HG03095 (cell line): ENCODE results near the gene DHX29.
A peak's percentile ranks its signal among the peaks of the same experiment; 100 is the strongest.

ENCODE experiments used
- ATAC-seq: cut with Tn5 transposase; IDR thresholded peaks from one replicate; pipeline ENCODE4 v1.9.1; 2021; ENCODE audit warnings: moderate library complexity; ENCODE audit not compliant: unreplicated experiment

Gene DHX29, protein sequence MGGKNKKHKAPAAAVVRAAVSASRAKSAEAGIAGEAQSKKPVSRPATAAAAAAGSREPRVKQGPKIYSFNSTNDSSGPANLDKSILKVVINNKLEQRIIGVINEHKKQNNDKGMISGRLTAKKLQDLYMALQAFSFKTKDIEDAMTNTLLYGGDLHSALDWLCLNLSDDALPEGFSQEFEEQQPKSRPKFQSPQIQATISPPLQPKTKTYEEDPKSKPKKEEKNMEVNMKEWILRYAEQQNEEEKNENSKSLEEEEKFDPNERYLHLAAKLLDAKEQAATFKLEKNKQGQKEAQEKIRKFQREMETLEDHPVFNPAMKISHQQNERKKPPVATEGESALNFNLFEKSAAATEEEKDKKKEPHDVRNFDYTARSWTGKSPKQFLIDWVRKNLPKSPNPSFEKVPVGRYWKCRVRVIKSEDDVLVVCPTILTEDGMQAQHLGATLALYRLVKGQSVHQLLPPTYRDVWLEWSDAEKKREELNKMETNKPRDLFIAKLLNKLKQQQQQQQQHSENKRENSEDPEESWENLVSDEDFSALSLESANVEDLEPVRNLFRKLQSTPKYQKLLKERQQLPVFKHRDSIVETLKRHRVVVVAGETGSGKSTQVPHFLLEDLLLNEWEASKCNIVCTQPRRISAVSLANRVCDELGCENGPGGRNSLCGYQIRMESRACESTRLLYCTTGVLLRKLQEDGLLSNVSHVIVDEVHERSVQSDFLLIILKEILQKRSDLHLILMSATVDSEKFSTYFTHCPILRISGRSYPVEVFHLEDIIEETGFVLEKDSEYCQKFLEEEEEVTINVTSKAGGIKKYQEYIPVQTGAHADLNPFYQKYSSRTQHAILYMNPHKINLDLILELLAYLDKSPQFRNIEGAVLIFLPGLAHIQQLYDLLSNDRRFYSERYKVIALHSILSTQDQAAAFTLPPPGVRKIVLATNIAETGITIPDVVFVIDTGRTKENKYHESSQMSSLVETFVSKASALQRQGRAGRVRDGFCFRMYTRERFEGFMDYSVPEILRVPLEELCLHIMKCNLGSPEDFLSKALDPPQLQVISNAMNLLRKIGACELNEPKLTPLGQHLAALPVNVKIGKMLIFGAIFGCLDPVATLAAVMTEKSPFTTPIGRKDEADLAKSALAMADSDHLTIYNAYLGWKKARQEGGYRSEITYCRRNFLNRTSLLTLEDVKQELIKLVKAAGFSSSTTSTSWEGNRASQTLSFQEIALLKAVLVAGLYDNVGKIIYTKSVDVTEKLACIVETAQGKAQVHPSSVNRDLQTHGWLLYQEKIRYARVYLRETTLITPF (N-terminal part only)

GRCh38 chr5:55307383-55308253 is at the start of gene DHX29, which contains the start of gene MTREX:
DHX29 (minus strand) TSS chr5:55307694; CDS start chr5:55307573, 121 bp downstream.
MTREX (plus strand) TSS chr5:55307989; CDS start chr5:55308014, 25 bp downstream.
- ATAC-seq: peak; percentile 90

DNA sequence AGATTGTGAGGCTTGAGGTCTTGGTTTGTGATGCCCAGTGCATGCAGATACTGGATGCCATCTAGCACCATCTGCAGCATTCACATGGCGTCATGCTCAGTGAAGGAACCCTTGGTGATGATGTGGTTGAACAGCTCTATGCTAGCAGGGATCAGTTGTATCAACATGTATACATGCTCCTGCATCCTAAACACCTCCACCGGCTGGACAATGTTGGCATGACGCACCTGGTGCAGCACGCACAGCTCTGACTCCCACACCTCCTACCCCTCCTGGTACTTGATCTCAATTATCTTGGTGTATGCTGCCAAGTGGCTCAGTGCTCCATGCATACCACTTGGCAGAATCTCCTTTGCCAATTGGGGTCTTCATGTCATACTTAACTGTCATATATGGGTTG is 49.4 kb upstream of the DHX29 start:
- no peak for ATAC-seq

DNA sequence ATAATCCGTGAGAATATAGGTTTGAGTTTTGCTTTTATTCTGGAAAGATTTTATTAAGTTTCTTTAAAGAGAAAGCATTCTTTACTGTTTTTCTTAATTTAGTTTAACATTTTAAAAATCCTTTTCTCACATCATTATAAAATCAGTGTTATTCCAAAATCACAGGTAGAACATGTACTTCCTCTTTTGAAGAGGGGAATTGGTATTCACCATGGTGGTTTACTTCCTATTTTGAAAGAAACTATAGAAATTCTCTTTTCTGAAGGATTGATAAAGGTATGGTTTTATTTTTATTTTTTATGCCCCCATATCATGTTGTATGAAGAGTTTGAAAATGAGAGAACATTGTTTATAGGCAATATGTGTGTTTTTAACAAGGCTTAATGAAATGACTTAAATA is 43.3 kb upstream of the DHX29 start:
- no peak for ATAC-seq

DNA sequence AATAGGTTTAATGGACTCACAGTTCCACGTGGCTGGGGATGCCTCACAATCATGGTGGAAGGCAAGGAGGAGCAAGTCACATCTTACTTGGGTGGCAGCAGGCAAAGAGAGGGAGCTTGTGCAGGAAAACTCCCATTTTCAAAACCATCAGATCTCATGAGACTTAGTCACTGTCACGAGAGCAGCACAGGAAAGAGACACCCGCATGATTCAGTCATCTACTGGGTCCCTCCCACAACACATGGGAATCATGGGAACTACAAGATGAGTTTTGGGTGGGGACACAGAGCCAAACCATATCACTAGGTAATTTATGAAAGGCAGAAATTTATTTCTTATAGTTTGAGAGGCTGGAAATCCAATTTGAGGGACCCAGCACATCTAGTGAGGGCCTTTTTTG is 40.3 kb upstream of the DHX29 start:
- ATAC-seq: no peak

- ATAC-seq: no peak
These were observed 37.8 kb upstream of the DHX29 start for GRCh38 chr5:55345327-55345726.

GRCh38 chr5:55344392-55344992 is 37.0 kb upstream of the DHX29 start:
- no peak for ATAC-seq

DNA sequence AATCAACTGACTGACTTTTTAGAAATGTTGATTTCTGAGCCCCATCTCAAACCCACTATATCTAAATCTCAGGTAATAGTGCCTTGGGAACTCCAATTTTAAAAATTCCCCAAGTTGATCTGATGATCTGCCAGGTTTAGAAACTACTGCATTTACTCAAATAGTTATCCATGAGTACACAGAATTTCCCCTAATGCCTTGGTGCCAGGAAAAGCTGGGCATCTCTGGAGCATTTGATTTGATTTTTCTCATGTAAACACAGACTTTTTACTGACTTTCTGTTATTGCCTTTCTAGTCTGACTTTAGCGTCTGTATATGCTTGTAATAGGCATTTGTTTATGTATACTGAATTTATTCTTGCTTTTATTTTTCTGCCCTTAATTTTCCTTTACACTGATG is 36.1 kb upstream of the DHX29 start:
- no peak for ATAC-seq

GRCh38 chr5:55343107-55343506 is 35.6 kb upstream of the DHX29 start:
- ATAC-seq: no peak

DNA sequence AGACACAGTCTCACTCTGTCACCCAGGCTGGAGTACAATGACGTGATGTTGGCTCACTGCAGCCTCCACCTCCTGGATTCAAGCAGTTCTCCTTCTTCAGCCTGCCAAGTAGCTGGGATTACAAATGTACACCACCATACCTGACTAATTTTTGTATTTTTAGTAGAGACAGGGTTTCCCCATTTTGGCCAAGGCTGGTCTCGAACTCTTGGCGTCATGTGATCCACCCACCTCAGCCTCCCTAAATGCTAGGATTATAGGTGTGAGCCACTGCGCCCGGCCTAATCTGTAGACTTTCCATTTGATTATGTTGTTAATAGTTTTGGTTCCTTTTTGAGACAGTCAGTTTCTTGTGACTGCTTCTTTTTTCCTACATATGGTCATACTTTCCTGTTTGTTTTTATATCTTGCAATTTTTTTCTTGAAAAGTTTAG is 31.3 kb upstream of the DHX29 start:
- ATAC-seq: peak; percentile 48

DNA sequence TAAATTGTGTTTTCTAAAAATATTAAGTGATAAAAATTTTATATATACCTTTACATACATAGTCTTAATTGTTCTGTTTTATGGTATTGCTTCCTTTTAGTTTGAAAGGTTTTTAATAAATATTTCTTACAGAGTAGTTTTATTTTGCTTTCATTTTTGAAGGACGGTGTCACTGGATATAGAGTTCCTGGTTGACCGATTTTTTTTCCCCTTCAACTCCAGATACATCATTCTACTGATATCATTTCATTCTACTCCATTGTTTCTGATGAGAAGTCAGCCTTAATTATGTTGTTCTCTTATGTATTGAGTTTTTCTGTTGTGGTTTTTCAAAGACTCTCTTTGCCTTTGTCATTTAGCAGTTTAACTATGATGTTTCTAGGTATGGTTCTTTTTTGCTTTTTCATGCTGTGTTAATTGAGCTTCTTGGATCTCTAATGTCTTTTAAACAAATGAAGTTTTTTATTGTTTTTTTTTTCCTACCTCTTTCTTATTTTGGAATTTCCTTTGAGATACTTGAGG is 30.7 kb upstream of the DHX29 start:
- ATAC-seq: peak; percentile 14

GRCh38 chr5:55333811-55334210 is 26.3 kb upstream of the DHX29 start:
- ATAC-seq: no peak

GRCh38 chr5:55333017-55333416 is 25.5 kb upstream of the DHX29 start:
- ATAC-seq: no peak

- ATAC-seq: no peak
These were observed 23.8 kb upstream of the DHX29 start for GRCh38 chr5:55331321-55331720.

GRCh38 chr5:55327281-55327680 is 19.8 kb upstream of the DHX29 start:
- no peak for ATAC-seq

DNA sequence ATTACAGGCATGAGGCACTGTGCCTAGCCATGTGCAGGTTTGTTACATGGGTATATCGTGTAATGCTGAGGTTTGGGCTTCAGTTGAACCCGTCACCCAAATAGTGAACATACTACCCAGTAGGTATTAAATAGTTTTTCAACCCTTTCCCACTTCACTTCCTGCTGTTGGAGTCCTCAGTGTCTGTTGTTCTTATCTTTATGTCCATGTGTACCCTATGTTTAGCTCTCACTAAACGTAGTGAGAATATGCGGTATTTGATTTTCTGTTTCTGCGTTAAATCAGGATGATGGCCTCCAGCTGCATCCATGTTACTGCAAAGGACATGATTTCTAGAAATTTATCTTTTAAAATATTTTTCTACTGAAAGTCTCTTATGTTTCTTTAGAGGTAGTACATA is 18.1 kb upstream of the DHX29 start:
- ATAC-seq: no peak

DNA sequence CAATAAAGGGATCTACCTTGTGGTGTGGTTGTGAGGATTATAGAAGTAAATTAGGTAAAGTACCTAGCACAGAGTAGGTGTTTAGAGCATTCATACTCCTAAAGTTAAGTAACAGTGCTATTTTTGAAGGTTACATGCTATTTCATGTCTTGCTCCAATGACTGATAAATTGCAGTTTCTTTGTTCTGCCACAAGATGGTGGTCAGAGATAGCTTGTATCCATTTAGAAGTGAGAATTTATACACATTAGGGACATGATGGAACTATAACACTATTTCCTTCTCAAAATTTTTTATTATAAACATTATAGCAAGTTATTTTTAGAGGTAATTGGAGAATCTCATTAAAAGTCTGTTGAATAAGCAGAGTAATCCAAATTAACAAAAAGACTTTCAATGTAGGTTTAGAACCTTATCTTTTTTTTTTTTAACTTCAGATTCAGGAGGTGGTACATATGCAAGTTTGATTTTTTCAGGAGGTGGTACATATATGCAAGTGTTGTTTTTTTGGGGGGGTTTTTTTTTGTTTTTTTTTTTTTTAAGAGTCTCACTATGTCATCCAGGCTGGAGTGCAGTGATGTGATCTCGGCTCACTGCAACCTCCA is 17.4 kb upstream of the DHX29 start:
- ATAC-seq: no peak

- ATAC-seq: no peak
These were observed 16.5 kb upstream of the DHX29 start for GRCh38 chr5:55324006-55324405.

GRCh38 chr5:55320571-55320970 is 13.1 kb upstream of the DHX29 start:
- no peak for ATAC-seq

DNA sequence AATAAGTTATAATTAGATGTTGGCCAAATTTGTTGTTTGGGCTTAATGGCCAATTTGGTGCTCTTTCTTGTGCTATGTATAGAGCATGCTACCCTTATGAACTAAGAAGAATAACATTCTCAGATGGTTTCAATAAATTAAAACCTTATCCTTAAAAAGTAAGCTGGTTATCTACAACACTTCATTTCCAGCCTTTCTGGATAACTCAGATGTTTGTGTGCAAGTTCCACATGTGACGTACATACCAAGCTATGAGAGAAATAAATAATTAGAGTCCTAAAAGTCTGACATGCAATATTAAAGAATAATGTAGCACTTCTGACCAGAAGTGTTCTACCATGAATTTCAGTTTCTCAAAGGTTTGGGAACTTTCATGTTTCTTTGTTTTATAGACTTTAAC is 12.0 kb upstream of the DHX29 start:
- ATAC-seq: no peak
